ENCODE data around the gene TPM1.

Gene TPM1

DNA sequence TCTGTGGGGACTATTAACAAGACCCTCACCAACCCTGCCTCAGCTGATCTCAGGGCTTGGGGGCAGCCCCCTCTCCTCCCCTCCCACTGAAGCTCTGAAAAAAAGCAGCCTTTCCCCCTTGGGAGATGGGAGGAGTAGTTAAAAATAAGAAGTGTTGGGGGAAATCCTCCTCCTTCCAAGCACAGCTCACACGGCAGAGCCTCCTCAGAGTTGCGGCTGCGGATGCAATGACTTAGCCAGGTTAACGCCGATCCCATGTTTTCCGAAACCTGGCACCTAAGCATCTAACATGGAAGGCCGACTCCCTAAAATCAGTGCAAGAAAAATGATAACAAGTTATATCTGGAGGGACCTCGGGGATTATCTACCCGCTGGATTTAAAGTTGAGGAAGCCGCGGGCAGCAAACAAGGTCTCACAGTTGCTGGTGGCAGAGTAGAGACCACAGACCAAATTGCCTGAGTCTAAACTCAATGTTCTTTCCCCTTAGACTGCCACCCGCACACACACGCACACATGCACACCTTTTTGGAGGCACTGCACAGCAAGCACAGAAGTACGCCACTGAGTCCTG, 1.1 kb upstream of the TPM1 start:
- DNase-seq (ENCODE audit: low read depth): no peak

DNA sequence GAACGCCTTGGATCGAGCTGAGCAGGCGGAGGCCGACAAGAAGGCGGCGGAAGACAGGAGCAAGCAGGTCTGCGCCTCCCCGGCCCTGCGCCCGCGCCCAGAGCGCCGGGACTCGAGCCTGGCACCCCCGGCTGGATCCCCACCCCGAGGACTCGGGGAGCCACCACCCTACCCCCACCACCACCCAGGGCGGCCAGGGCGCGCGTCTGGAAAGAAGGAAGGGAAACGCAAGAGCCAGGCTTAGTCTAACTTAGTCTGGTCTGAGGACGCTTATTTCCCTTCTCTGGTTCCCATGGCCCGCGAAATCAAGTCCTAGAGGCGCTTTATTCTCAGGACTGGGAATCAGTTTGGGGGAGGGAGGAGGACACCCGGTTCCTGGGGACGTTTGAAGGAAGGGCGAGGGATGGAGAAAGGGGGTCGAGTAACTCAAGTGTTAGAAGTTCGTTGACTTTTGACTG, 359 bp downstream of the TPM1 start:
- peak; percentile 59 for DNase-seq (ENCODE audit: low read depth)

DNA sequence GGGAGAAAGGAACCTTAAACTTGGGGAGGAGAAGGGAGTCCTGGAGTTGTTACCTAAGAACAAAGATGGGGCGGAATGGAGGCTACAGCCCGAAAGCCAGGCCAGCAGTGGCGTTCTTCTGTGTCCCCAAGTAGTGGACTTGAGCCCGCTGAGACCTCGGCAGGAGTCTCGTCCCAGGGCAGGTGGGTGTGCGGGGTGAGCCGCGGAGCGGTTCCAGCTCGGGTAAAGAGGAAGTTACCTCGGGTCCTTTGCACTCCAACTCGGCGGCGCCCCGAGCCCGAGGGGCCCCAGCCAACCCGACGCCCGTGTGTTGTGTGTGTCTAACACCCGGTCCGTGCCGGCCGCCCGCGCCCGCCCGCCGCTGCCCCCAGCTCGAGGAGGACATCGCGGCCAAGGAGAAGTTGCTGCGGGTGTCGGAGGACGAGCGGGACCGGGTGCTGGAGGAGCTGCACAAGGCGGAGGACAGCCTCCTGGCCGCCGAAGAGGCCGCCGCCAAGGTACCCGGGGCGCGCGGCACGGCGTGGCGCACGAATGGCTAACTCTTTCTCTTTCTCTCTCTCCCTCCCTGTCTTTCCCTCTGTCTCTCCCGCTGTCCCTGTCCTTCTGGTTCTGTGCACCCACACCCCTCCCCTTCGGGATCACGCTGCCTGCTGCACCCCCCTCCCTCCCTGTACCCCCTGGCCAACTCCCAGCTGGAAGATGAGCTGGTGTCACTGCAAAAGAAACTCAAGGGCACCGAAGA, 959 bp downstream of the TPM1 start:
- peak; percentile 28 for DNase-seq (ENCODE audit: low read depth)

DNA sequence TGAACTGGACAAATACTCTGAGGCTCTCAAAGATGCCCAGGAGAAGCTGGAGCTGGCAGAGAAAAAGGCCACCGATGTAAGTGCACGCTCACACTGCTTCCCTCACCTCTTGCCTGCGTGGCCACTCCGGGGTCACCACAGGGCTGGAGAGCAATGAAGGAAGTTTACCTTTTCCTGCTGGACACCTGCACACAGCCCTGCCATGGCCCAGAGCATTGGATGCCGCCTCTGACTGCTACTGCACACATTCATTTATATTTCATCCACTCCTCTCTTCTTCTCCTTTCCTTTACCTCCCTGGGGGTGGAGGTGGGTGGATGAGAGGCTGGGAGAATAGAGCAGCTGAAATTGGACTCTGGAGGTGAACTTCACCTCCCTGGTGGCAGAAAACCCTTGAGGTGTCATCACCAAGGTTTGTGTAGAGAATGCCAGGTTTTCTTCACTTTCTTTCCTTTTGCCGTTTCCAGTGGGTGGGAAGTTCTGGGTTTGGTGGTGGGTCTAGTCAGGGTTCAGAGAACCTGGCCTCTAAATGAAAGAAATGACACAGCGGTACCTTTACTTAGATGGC, 1.6 kb downstream of the TPM1 start:
- no peak for DNase-seq (ENCODE audit: low read depth)

DNA sequence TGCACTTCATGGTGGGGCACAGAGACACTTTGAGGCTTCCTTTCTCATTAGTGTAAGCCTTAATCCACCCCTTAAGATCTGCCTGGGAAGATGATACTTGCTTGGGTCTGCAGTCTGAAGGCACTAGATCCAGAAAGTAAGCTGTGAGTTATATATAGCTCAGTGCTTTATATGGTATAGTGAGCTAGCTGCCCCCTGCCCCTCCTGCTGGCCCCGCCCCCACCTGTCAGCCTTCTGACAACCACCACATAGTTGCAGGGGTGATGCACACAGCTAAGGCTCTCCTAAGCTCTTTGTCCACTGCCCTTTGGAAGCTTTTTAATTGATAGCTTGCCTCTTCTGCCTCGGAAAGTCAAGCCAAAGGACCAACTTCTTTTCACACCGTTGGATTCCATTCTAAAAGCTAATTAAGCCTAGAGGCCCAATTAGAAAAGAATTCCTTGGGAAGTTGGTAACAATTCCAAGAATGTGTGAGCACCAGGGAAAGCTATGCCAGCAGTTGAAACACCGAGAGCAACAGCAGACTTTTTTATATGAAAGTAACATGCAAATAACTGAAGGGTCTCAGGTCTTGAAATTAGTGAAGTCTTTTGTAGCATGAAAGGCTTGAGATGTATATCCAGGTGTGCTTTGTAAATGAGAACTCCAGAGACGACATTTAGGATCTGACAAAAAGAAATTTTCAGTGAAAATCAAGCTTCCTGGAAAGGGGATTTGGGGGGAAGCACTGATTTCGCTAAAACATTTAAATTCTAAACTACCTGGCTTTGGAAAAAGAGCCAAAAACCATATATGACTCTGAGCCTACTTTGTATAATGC, 2.3 kb downstream of the TPM1 start:
- DNase-seq (ENCODE audit: low read depth): peak; percentile 56

DNA sequence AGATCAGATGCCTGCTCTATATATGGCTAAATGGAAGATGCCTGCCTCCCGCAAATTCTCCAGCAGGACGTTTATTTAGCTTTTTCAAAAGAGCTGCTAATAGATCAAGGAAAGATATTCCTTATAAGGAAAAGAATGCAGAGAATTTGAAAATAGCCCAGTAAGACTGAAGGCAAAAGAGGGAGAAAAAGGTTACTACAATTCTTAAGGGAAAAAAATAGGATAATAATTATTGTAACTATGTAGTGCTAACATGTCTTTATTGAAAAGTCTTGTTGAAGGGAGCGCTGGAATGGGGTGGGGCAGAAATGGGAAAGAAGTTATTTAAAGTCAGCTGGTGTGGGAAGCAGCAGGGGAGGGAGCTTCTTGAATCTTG, 2.9 kb downstream of the TPM1 start:
- DNase-seq (ENCODE audit: low read depth): peak; percentile 28

DNA sequence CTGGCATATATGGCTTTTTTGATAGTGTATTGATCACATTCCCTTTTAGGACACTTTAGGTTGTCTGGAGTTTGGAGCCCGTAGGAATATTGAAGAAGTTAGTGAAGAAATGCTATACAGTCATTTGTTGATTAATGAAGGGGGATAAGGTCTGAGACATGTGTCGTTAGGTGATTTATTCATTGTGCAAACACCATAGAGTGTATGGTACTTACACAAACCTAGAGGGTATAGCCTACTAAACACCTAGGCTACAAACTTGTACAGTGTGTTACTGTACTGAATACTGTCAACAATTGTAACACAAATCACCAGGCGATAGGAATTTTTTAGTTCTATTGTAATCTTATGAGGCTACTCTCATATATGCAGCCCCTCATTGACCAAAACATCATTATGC, 3.3 kb downstream of the TPM1 start:
- DNase-seq (ENCODE audit: low read depth): no peak

DNA sequence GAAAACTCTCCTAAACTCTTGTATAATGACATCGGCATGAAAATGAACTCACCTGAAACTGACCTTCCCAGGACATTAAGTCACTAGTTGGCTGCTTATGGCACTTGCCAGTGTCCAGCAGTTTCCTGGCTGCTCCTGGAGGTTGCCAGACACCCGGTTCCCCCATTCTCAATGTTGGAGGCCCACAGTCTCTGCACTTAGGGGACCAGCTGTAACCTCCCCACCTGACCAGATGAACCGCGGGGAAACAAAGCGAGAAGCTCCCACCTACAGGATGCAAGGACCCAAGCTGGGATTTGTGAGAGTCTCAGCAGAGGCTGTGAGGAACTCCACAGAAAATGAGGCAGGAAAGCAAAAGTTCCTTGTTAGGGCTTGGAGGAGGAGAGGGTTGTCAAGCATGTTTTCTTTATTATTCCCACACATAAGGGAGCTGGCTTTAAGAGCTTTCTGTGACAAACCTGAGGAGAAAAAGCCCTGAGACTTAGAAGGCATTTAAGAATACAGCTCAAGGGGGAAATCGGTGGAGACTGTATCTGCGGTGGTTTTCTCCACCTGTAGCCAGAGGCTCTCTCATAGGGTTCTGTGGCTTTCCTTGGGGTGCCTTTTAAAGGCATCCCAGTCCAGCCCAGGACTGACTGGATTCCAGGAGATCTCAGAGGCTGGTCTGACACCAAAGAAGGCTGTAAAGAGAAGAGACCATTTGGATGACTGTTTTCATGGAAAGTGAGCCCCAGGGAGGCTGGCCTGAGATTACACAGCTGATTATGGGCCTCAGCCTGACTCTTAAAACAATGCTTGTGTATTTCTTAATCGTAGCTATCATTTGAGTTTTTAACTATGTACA, 4.6 kb downstream of the TPM1 start:
- peak; percentile 36 for DNase-seq (ENCODE audit: low read depth)

DNA sequence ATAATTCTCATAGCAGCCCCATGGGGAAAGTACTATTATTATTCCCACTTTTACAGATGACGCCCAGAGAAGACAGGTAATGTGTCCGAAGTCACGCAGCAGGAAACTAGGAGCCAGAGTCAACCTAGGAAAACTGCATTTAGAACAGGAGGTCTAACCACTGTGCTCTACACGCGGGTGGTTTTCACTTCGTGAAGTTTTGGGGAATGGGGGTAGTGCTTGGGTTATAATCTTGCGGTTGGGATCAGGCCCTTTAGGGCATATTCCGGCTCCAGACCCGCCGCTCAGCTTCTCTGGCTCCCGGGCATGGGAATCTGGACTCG, 5.2 kb downstream of the TPM1 start:
- no peak for DNase-seq (ENCODE audit: low read depth)

DNA sequence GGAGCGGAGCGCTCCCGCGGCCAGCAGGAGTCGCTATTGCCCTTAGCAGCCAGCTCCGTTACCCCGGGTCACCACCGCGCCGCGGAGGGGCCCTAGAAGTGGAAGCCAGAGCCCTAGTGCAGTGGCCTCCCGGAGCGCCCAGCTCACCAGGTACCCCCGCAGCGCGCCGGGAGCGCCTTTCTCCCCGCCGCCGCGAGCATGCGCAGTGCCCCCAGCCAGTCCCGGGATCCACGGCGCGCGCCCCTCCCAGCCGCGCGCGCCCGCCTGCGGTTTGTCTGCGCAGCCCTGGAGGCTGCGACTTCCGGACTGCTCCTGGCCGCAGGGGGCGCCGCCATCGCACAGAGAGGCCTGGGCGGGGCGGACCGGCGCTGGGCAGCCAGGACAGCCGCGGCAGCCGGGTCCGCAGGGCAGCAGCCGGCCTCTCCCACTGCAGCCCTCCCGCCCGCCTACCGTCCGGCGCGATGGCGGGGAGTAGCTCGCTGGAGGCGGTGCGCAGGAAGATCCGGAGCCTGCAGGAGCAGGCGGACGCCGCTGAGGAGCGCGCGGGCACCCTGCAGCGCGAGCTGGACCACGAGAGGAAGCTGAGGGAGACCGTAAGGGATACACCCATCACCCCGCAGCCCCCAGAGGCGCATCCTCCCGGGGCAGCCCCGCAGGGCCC, 5.7 kb downstream of the TPM1 start:
- DNase-seq (ENCODE audit: low read depth): peak; percentile 94

DNA sequence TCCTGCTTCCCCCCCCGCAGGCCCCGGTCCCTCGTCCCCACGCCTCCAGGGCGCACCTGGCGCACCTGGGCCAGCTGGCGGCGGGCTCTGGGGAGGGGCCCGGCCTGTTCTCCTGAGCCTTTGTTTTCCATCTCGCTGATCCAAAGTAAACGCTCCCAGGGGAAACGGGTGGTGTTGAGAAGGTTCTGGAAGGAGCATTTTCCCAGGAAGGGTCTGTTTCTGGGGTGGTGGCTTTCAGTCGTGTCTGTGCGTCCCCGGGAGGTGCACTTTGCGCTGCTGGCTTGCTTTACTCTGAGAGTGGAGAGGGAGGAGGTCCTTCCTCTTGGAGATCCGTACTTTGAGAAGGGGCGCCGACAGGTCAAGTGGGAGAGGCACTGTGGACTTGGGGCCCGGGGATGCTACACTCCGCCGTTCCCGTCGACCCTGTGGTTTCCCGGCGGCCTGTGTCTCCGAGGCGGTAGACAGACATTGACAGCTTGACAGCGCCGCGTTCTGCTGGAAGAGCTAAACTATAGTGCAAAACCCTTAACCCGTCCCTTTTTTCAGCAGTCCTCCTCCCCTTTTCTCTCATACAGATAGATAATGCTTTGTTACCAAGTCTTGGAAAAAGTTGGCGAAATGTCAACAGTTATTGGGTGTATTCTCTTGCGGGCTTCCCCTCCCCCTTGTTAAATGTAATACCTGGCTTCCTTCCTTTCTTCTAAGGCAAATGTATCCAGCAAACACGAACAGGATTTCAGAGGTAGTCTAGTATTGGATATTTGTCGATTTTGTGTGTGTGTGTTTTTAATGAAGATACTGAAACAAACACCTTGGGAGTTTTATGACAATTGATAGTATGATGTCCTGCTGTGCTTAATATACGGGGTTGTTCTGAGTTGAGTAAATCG, 6.5 kb downstream of the TPM1 start:
- DNase-seq (ENCODE audit: low read depth): peak; percentile 50

DNA sequence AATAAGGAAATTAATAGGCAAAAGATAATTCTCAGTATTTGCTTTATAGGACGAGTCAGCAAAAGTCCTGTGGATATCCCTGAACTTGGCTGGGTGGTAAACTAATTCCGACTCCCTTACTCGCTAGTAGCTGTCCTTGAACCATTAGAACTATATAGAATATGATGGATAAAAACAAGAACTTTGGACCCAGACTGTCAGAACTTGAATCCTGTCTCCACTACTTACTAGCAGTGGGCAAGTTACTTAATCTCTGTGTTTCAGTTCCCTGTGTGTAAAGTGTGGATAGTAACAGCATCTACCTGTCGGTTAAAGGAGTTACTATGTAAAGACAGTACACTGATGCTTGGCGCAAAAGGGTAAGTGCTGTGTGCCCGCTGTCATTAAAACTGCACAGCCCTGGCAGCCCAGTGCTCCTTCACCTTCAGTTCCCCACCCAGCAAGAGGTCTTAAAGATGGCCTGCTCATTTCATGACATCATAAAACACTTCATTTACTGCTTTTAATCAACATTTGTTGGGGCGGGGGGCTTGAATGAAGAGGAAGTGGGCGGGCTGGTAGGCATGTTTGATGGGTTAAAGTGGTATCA, 7.3 kb downstream of the TPM1 start:
- no peak for DNase-seq (ENCODE audit: low read depth)

DNA sequence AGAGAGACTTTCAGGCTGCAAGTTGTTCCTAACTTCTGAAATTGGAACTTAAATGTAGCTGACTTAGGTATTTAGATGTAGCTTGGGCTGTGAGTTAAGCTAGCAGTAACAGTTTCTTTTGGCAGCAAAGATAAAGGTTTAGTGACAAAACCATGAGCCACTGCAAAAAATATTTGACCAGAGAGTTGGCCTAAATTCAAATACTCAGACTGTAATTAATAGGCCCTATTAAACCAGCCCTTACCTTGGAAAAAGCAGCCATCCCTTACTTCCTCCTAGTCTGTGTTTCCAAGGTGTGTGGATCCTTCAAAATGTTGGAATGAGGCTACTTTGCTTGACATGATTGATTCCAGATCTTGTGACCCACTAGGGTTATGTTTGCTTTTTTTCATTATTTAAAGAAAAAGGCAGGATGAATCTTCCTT, 8.2 kb downstream of the TPM1 start:
- DNase-seq (ENCODE audit: low read depth): peak; percentile 31

DNA sequence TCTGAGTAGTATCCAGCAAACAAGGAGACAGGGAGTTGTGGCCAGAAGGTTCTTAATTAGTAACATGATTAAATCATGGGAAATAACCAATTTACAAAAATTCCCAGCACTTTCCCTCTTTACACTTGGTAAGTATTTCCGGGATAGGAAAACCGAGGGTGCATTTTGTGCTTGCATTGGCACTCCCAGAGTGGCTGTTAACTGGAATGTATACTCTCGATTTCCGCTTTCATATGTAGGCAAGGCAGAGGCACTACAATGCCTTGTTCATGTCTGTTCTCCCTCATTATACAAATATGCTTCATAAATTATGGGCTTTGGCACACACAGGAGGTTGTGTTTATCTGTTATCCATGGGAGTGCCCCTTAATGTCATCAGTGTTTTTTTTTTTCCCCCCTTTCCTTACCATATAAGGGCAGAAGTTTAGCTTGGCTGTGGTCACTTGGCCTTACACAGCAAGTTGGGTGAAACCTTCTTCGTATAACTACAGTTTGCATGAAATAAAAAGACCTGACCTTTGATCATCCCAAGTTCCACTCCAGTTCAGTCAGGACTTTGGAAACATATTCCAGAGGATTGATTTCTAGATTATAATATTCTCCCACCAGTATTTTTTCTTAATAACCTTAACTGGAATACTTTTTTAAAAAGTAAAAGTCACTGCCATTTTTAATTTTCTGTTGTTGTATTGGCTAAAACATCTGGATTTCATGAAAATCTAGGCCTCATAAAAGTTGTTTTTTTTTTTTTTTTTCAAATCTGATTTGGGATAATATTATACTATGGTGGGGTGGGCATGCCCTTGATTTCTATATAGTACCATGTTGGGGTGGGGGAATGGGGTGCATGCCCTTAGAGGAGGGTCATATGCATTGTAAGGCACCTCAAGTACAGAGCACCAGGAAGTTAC, 8.9 kb downstream of the TPM1 start:
- peak; percentile 56 for DNase-seq (ENCODE audit: low read depth)

DNA sequence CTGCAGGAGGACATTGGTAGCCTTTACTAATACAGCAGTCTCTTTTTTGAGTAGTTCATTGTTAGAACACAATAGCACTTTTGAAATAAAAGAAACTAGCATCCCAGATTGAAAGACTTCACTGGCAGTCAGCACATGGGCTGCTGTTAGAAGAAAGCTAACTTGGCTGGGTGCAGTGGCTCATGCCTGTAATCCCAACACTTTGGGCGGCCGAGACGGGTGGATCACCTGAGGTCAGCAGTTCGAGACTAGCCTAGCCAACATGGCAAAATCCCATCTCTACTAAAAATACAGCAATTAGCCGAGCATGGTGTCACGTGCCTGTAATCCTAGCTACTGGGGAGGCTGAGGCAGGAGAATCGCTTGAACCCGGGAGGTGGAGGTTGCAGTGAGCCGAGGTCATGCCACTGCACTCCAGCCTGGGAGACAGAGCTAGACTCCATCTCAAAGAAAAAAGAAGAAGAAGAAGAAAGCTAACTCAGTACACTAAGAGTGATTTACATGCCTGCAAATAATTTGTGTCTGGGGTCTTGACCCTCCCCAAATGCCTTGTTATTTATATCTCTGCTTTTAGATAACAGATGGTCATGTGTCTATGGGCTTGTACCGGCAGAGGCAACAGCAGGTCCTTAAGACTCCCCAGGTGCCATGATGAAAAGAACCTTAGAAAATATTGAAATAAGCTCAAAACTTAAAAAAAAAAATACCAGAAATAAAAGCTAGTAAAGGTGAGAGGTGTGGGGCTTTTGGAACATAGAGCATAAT, 9.7 kb downstream of the TPM1 start:
- DNase-seq (ENCODE audit: low read depth): no peak

DNA sequence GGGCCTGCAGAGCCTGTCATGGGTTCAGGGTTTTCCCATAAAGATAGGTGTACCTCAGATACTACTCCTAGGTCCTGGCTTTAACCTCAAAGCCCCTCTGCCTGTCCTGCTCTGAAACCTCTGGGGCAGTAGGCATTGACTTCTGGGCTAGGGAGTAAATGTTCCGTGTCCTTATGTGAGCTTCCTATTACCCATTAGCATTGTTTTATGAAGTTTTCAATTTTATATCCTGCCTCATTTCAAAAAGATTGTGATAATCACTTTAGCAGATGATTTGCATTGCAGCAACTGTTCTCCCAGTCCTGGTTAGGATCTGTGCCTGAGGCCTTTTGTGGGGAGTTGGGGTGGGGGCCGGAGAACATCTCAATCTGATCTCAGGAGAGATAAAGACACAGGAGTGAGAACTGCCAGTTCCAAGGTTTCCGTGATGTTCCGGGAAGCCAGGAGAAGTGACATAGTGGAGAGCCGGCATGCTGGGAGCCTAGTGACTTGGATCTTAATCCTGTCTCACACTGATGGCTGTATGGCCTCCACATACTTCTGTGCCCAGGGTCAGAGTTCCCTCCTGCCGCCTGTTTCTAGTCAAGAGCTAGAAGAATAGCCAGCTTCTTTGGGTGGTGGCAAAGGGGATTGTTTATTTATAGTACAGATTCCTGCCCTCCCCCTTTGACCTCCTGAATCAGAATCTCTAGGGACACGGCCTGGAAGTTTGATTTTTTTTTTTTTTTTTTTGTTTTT, 10.6 kb downstream of the TPM1 start:
- peak; percentile 25 for DNase-seq (ENCODE audit: low read depth)

DNA sequence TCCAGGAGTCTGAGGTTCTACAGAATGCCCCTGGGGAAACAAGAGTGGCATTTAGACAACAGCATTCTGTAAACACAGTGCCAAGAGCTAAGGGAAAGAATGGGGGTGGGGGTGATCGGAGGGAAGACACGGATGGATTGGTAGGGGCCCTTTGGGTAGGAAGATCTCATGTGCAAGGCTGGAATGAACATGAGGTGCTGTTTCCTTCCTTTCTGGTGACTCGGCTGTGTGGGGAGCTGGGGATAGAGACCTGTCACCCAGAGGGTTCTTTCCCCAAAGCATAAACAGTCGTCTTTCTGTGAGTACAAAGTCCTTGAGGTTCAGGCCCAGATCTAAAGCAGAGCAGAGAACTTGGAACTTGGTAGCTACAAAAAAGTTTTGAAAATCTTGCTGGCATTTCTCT, 11.7 kb downstream of the TPM1 start:
- DNase-seq (ENCODE audit: low read depth): no peak

Data from iris pigment epithelial cell (primary cell).